DOHH2 (cell line): ENCODE measurements around the gene ZNF629.

Experiments
- CTCF ChIP-seq: fragments of 200-600 bp; sonication (generic); IDR thresholded peaks from one replicate; pipeline ENCODE4 v1.5.1; 2014; ENCODE audit warnings: antibody characterized with exemption, mild to moderate bottlenecking, low read depth, low read length; ENCODE audit not compliant: poor library complexity, severe bottlenecking
- EZH2phosphoT487 ChIP-seq: fragments of 200-600 bp; sonication (generic); IDR thresholded peaks from 2 replicates; pipeline ENCODE4 v1.6.1; 2017; ENCODE audit warnings: borderline replicate concordance, mild to moderate bottlenecking, antibody characterized with exemption, low read length, moderate library complexity, mixed read lengths

DNA sequence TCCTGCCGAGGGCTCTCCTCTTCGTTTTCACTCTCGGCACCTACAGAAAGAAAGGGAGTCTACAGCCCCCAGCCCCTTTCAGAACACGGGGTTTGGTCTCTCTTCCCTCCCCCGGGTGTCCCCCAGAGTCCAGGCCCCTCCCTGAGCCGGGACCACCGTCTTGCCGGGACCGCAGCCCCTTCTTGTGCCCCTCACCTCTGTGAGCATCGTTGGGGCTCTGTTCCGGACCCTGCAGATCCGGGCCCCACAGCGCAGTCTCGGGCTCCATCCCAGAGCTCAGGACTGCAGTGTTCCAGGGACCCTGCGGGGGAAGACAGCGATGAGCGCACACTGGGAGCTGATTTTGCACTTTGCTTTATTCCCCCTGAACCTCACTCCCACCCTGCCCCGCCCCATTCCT lies 2.8 kb downstream of the ZNF629 start:
- TF ChIP-seq CTCF (no peak), EZH2phosphoT487 (no peak)
